Ovary (tissue), 3 donors: Measurements from ENCODE around the gene ABCA8.

Experiments
- EP300 ChIP-seq: sonication (generic); formaldehyde crosslinking; IDR thresholded peaks from one replicate; pipeline ENCODE4 v1.6.1; 2017; ENCODE audit warnings: antibody characterized with exemption
- POLR2A ChIP-seq: fragments of 450-650 bp; IDR thresholded peaks from one replicate; pipeline ENCODE4 v1.6.1; 2017; ENCODE audit warnings: antibody characterized with exemption, mild to moderate bottlenecking, moderate library complexity
- TF ChIP-seq, protein P1 (sequence below), 3 donors: fragments of 450-650 bp in 2 of 3; fragments of 200-600 bp in 1 of 3; IDR thresholded peaks; one replicate each; pipeline versions ENCODE4 v1.5.1 to v1.8.0; 2016 to 2022; ENCODE audit warnings: antibody characterized with exemption in 3 of 3, mild to moderate bottlenecking in 1 of 3
- donor health status: DM: no; HTN: no; CAD: no.

DNA sequence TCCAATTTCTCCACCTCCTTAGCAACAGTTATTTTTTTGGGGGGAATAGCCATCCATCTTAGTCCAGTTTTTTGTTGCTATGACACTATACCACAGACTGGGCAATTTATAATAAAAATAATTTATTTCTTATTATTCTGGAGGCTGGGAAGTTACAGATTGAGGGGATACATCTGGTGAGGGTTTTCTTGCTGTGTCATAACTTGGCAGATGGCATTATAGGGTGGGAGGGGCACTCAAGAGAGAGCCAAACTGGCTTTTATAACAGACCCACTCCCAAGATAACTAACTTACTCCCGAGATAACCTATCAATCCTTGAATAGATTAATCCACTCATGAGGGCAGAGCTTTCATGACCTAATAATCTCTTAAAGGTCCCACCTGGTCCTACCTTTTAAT is 84.2 kb downstream of the ABCA8 start:
- TF ChIP-seq POLR2A: no peak
- TF ChIP-seq, protein P1, sequence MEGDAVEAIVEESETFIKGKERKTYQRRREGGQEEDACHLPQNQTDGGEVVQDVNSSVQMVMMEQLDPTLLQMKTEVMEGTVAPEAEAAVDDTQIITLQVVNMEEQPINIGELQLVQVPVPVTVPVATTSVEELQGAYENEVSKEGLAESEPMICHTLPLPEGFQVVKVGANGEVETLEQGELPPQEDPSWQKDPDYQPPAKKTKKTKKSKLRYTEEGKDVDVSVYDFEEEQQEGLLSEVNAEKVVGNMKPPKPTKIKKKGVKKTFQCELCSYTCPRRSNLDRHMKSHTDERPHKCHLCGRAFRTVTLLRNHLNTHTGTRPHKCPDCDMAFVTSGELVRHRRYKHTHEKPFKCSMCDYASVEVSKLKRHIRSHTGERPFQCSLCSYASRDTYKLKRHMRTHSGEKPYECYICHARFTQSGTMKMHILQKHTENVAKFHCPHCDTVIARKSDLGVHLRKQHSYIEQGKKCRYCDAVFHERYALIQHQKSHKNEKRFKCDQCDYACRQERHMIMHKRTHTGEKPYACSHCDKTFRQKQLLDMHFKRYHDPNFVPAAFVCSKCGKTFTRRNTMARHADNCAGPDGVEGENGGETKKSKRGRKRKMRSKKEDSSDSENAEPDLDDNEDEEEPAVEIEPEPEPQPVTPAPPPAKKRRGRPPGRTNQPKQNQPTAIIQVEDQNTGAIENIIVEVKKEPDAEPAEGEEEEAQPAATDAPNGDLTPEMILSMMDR (IDR thresholded peaks at IDR 0.05): no peak
- no peak for TF ChIP-seq EP300
